ENCODE data around the gene CENPE. TPM values are rescaled to one million over a fixed set of nuclear protein-coding genes. Genes with fewer than 3 reads are reported as not detected.

The CENPE gene
- total RNA-seq, 2 experiments from 2014 or later, result 27.1 to 27.7 TPM

GRCh38 chr4:103079621-103080020 is 118.5 kb downstream of the CENPE start:
- ChIA-PET POLR2A (no interaction called here), CTCF (interaction anchor here (0.9 to 1.7 kb wide), 2 partner anchors 12 to 15 kb away, joined by 3 to 4 read pairs; no protein-coding TSS in a partner anchor)

- CTCF ChIA-PET, result interaction anchor here (1.4 kb wide), 1 partner anchor 23 kb away, joined by 3 read pairs; the partner anchor contains the start of gene BDH2
Observed at GRCh38 chr4:103076747-103077347, 121.3 kb downstream of the CENPE start, which contains the start of gene SLC9B2. Gene SLC9B2 (minus strand): TSS chr4:103076761. CDS start chr4:103067550, 9,211 bp downstream.

GRCh38 chr4:103075894-103076746 is 122.0 kb downstream of the CENPE start:
- POLR2A ChIA-PET, result interaction anchor here (0.7 to 1.0 kb wide), 4 partner anchors 14 to 249 kb away, joined by 3 to 7 read pairs (median 4); partner anchors contain the start of gene UBE2D3

More at GRCh38 chr4:103076747-103077347, 121.3 kb downstream of the CENPE start, which contains the start of gene SLC9B2:
- POLR2A ChIA-PET, result interaction anchor here (0.7 to 1.0 kb wide), 4 partner anchors 14 to 249 kb away, joined by 3 to 7 read pairs (median 4); partner anchors contain the start of genes CISD2 and UBE2D3

GRCh38 chr4:103075435-103075893 is 122.7 kb downstream of the CENPE start:
- ChIA-PET POLR2A (interaction anchor here (0.7 kb wide), 1 partner anchor 34 kb away, joined by 3 read pairs; no protein-coding TSS in a partner anchor), CTCF (interaction anchor here (1.3 kb wide), 1 partner anchor 29 kb away, joined by 5 read pairs; no protein-coding TSS in a partner anchor)

More at GRCh38 chr4:103075894-103076746, 122.0 kb downstream of the CENPE start:
- CTCF ChIA-PET, result interaction anchor here (1.3 to 1.4 kb wide), 2 partner anchors 24 to 30 kb away, joined by 3 to 5 read pairs; partner anchors contain the start of gene BDH2

GRCh38 chr4:103074744-103075434 is 123.3 kb downstream of the CENPE start:
- POLR2A ChIA-PET, result interaction anchor here (0.7 to 1.1 kb wide), 2 partner anchors 34 to 247 kb away, joined by 3 read pairs; no protein-coding TSS in a partner anchor
- CTCF ChIA-PET, result interaction anchor here (1.3 kb wide), 1 partner anchor 28 kb away, joined by 5 read pairs; no protein-coding TSS in a partner anchor

- ChIA-PET CTCF (no interaction called here), POLR2A (interaction anchor here (1.1 kb wide), 1 partner anchor 246 kb away, joined by 3 read pairs; no protein-coding TSS in a partner anchor)
Observed at GRCh38 chr4:103073792-103074438, 124.2 kb downstream of the CENPE start.

- POLR2A ChIA-PET, result no interaction called here
- CTCF ChIA-PET, result no interaction called here
Observed at GRCh38 chr4:103067841-103068547, 130.1 kb downstream of the CENPE start.

- POLR2A ChIA-PET, result no interaction called here
- CTCF ChIA-PET, result interaction anchor here (0.6 to 0.7 kb wide), 2 partner anchors 677 to 869 kb away, joined by 3 to 5 read pairs; no protein-coding TSS in a partner anchor
Observed at GRCh38 chr4:103060453-103061148, 137.5 kb downstream of the CENPE start.

Other genes with a start within 250 kb of the CENPE start
- gene SLC9B1, start 178.6 kb downstream of the CENPE start, total RNA-seq, result under 1 TPM; 0.59 to 0.82 TPM
- 10 to 100 TPM; 44.5 to 46.6 TPM for gene SLC9B2, start 121.6 kb downstream of the CENPE start, total RNA-seq
- gene BDH2, start 98.5 kb downstream of the CENPE start, total RNA-seq, result 10 to 100 TPM; 11.2 to 12.2 TPM

Measured in activated CD8-positive, alpha-beta memory T cell treated with anti-CD3 and anti-CD28 coated beads for 36 hours (primary cell).